ENCODE data around the gene CD109.
"Not testable (repeated sequence)": the region's sequence is repeated elsewhere in the genome, so short reads cannot be mapped to it uniquely, and the experiment has no call there.

The CD109 gene

GRCh38 chr6:73747289-73747688 lies 51.3 kb downstream of the CD109 start:
- DNase-seq = no peak
- in situ Hi-C loops (cut with HindIII; ENCODE audit: low pct_ligation_motif_present, low pct_unique_long_range_greater_than_20kb, low sequenced_read_pairs) = no loop called here

GRCh38 chr6:73752943-73753342 lies 56.9 kb downstream of the CD109 start:
- DNase-seq = no peak
- in situ Hi-C loops (cut with HindIII; ENCODE audit: low pct_ligation_motif_present, low pct_unique_long_range_greater_than_20kb, low sequenced_read_pairs) = no loop called here

GRCh38 chr6:73766040-73766439 lies 70.0 kb downstream of the CD109 start:
- no peak for DNase-seq

DNA sequence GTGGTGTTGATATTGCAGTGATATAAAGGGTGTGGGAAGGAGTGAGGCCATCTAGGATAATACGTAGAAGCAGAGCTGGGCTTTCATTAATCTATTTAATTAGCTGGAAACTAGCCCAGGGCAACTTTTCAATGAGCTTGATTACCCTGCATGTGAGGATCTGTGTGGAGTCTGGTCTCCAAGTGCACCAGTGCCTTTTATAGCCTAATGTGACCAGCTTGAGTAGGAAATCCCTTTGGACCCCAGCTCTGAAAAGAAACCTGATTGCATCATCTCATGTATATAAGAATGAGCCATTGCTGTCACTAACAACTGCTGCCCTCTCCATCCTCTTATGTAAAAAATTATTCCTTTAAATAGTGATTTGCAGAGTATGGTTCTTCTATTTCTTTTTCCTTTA lies 72.6 kb downstream of the CD109 start:
- in situ Hi-C loops (cut with HindIII; ENCODE audit: low pct_ligation_motif_present, low pct_unique_long_range_greater_than_20kb, low sequenced_read_pairs) = no loop called here
- no peak for DNase-seq

More at GRCh38 chr6:73766040-73766439, 70.0 kb downstream of the CD109 start:
- in situ Hi-C loops (cut with HindIII; ENCODE audit: low pct_ligation_motif_present, low pct_unique_long_range_greater_than_20kb, low sequenced_read_pairs) = no loop called here

GRCh38 chr6:73769976-73770375 lies 74.0 kb downstream of the CD109 start:
- in situ Hi-C loops (cut with HindIII; ENCODE audit: low pct_ligation_motif_present, low pct_unique_long_range_greater_than_20kb, low sequenced_read_pairs) = no loop called here
- no peak for DNase-seq

- in situ Hi-C loops (cut with HindIII; ENCODE audit: low pct_ligation_motif_present, low pct_unique_long_range_greater_than_20kb, low sequenced_read_pairs) = no loop called here
- DNase-seq = peak; percentile 73
Observed at GRCh38 chr6:73774311-73774774, 78.3 kb downstream of the CD109 start.

DNA sequence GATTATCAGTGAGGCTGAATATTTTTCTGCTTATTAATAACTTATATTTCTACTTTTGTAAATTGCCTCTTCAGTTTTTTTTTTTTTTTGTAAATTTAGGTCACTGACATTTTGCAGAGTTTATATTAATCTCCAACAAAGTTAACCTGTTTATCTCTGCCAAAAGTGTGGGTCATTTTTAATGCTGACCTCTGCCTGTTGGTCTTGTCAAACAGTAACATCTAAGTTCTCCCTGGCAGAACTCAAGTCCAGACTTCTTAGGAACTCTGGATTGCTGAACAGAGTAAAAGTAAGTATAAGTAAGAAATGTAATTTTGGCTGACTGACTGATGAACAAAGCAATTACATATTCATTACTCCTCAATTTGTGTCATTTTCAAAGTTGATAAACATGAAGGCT lies 83.9 kb downstream of the CD109 start:
- in situ Hi-C loops (cut with HindIII; ENCODE audit: low pct_ligation_motif_present, low pct_unique_long_range_greater_than_20kb, low sequenced_read_pairs) = no loop called here
- DNase-seq = no peak

DNA sequence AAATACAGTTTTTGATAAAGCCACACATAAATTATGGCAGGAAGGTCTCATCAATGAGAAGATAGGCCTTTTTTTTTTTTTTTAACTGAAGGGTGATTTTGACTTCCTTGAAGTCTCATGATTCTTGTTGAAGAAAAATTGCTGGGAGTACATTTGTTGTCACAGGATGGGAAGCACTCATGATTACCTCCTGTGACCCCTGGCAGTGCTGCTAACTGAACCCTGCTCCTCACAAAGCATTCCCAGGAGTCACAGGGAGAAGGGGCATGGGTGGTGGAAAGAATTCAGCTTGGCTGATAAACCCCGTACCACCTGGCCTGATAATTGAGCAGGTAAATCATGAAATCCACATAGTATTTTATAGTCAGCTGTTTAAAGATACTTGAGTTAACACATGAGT lies 86.9 kb downstream of the CD109 start:
- no peak for DNase-seq
- in situ Hi-C loops (cut with HindIII; ENCODE audit: low pct_ligation_motif_present, low pct_unique_long_range_greater_than_20kb, low sequenced_read_pairs) = no loop called here

DNA sequence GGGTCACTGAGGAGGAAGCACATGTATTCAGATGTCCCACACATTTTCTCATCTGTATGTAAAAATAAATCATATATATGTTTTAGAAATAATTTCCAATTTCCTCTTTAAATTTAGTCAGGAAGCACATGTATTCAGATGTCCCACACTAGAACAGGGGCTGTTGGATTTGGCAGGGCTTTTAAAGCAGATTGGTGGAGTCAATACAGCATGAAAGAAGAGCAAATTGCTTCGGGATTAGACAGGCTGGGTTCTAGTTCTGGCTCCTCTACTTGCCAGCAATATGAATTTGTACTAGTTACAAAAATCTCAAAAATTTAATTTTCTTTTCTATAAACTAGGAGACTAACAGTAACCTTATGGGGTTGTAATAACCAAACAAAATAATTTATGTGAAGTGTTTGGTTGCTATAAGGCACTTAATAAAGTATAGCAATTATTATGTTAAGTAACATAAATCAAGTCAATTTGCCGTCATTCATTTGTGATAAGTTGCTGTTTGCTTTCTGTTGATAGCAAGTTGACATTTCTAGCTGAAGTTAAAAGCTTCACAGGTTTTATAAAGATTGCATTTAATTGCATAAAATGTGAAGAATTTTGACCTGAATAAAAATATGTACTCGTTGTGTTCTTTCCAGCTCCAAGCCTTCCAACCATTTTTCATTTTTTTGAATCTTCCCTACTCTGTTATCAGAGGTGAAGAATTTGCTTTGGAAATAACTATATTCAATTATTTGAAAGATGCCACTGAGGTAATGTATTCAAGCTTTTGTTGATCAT lies 88.9 kb downstream of the CD109 start:
- DNase-seq = no peak
- in situ Hi-C loops (cut with HindIII; ENCODE audit: low pct_ligation_motif_present, low pct_unique_long_range_greater_than_20kb, low sequenced_read_pairs) = no loop called here

DNA sequence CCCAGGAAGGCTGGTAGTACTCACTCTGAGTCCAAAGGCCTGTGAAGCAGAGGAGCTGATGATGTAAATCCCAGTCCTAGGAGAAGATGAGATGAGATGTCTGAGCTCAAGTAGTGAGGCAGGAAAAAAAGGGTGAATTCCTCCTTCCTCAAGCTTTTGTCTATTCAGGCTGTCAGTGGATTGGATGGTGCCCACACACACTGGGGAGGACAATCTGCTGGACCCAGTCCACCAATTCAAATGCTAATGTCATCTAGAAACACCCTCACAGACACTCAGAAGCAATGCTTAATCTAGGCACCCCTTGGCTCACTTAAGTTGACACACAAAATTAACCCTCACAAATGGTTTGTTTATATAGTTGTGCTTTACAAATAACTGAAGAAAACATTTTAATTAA lies 94.6 kb downstream of the CD109 start:
- in situ Hi-C loops (cut with HindIII; ENCODE audit: low pct_ligation_motif_present, low pct_unique_long_range_greater_than_20kb, low sequenced_read_pairs) = no loop called here
- no peak for DNase-seq

DNA sequence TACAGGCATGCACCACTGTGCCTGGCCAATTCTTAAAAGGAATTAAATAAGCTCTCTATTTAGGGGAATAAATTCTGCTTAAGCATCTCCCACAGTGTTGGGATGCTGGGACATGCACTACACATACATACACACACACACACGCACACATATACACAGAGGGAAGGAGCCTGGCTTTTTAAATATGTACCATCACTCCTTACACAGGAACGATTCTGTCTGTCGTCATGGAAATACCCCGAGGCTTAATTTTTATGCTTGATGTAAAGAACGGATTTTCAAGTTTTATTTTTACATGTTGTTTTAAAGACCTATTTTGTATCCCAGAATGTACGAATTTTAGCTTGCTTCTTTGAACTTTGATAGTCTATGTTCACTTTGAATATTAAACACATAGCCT lies 95.3 kb downstream of the CD109 start:
- DNase-seq = no peak
- in situ Hi-C loops (cut with HindIII; ENCODE audit: low pct_ligation_motif_present, low pct_unique_long_range_greater_than_20kb, low sequenced_read_pairs) = no loop called here

DNA sequence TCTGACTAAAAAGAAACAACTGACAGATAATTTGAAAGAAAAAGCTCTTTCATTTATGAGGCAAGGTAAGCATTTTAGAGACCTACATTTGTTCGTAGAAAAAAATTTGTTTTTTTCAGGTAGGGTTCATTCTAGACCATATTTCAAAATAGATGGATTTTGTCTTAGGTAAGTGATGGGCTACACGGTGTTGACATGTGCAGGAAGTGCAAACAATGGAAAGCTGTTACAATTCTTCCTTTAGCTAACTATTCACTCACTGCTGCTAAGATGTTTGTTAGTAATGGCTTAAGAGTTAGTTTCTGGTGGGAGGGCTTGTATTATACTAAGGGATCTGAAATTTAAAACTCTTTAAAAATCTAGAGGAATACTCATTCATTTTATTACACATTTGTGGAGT lies 96.7 kb downstream of the CD109 start:
- no peak for DNase-seq
- in situ Hi-C loops (cut with HindIII; ENCODE audit: low pct_ligation_motif_present, low pct_unique_long_range_greater_than_20kb, low sequenced_read_pairs) = no loop called here

GRCh38 chr6:73796881-73797280 lies 100.9 kb downstream of the CD109 start:
- in situ Hi-C loops (cut with HindIII; ENCODE audit: low pct_ligation_motif_present, low pct_unique_long_range_greater_than_20kb, low sequenced_read_pairs) = no loop called here
- DNase-seq = no peak

DNA sequence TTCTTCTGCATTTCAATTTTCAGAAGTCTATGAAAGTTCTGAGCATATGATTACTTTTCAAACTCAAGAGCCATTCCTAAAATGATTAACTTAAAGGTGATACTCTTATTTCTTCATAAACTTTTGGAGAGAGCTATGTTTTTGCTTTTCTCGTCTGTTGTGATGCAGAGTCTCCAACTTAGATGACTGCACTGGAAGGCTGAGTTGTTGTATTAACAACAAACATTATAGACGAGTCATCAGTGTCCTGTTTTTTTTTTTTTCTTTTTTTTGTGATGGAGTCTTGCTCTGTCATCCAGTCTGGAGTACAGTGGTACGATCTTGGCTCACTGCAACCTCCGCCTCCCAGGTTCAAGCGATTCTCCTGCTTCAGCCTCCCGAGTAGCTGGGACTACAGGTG lies 101.9 kb downstream of the CD109 start:
- no peak for DNase-seq
- in situ Hi-C loops (cut with HindIII; ENCODE audit: low pct_ligation_motif_present, low pct_unique_long_range_greater_than_20kb, low sequenced_read_pairs) = no loop called here

- peak; percentile 64 for DNase-seq
- in situ Hi-C loops (cut with HindIII; ENCODE audit: low pct_ligation_motif_present, low pct_unique_long_range_greater_than_20kb, low sequenced_read_pairs) = no loop called here
Observed at GRCh38 chr6:73798592-73798991, 102.6 kb downstream of the CD109 start.

GRCh38 chr6:73800997-73801396 lies 105.0 kb downstream of the CD109 start:
- no peak for DNase-seq
- in situ Hi-C loops (cut with HindIII; ENCODE audit: low pct_ligation_motif_present, low pct_unique_long_range_greater_than_20kb, low sequenced_read_pairs) = no loop called here

- no peak for DNase-seq
- in situ Hi-C loops (cut with HindIII; ENCODE audit: low pct_ligation_motif_present, low pct_unique_long_range_greater_than_20kb, low sequenced_read_pairs) = no loop called here
Observed at GRCh38 chr6:73801652-73802268, 105.8 kb downstream of the CD109 start.

DNA sequence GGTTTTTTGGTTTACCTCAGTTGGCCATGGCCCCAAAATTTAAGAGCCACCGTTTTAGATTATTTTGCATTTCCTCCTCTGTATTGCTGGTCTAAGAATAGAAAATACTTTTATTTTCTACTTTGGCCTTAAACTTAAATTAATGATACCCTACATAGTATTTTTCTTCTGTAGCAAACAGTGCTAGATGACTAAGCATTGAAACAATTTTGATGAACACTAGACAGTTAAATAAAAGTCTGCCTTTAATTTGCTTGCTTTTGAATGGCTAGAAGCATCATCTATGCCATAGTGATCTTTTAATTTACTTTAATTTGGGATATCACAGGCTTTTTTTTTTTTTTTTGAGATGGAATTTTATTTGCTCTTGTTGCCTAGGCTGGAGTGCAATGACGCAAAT lies 106.4 kb downstream of the CD109 start:
- DNase-seq = no peak
- in situ Hi-C loops (cut with HindIII; ENCODE audit: low pct_ligation_motif_present, low pct_unique_long_range_greater_than_20kb, low sequenced_read_pairs) = no loop called here

- DNase-seq = peak; percentile 41
Observed at GRCh38 chr6:73803562-73804241, 107.7 kb downstream of the CD109 start.

GRCh38 chr6:73805221-73805620 lies 109.2 kb downstream of the CD109 start:
- DNase-seq; in situ Hi-C loops (cut with HindIII; ENCODE audit: low pct_ligation_motif_present, low pct_unique_long_range_greater_than_20kb, low sequenced_read_pairs): not testable (repeated sequence)

More at GRCh38 chr6:73803562-73804241, 107.7 kb downstream of the CD109 start:
- in situ Hi-C loops (cut with HindIII; ENCODE audit: low pct_ligation_motif_present, low pct_unique_long_range_greater_than_20kb, low sequenced_read_pairs) = no loop called here

Measured in ACHN (cell line).